HepG2 (cell line): ENCODE results near the gene TMEM165. TPM values are rescaled to one million over a fixed set of nuclear protein-coding genes. Genes with fewer than 3 reads are reported as not detected.

Experiments used
- ATAC-seq: fragments of 200-7000 bp; cut with Tn5 transposase; 3 replicates; pipeline ENCODE4 v1.9.1; 2020; ENCODE audit warnings: mild to moderate bottlenecking, moderate library complexity
- BruUV-seq: library from RNA; stranded (reverse); fragments of 400-500 nt; replicated peaks from 2 replicates; lab custom pipeline; 2021; lab: Mats Ljungman, UMichigan
- CTCF ChIA-PET: fragments of 300-600 bp; formaldehyde crosslinking; extraction: SDS; loops from one replicate; lab custom pipeline; 2021; ENCODE audit warnings: low total read pairs, inconsistent platforms, low intra/inter-chr PET ratio; lab: Yijun Ruan, JAX
- POLR2A ChIA-PET: fragments of 350-600 bp; sonication (Branson Sonifier 250); formaldehyde crosslinking; loops from one replicate; lab custom pipeline; 2020; ENCODE audit warnings: antibody characterized with exemption, inconsistent platforms; lab: Yijun Ruan, JAX
- DNase-seq: peaks from one replicate; pipeline ENCODE4 v3.0.0-alpha.2; 2015; ENCODE audit warnings: low spot score
- FAIRE-seq: peaks from 3 replicates; lab custom pipeline; 2011; peaks lifted over from hg19 to GRCh38; lab: Jason Lieb, UNC
- H2AFZ ChIP-seq: one replicate; pipeline ENCODE4 v1.6.1; 2011; ENCODE audit warnings: low read length, inconsistent platforms
- H3K27ac ChIP-seq: fragments of 300-600 bp; 3 replicates; pipeline ENCODE4 v1.8.0; 2011; ENCODE audit warnings: mixed run types, mild to moderate bottlenecking, mixed read lengths, low read length, inconsistent platforms; ENCODE audit not compliant: insufficient read depth; ENCODE audit errors: extremely low read length
- H3K27me3 ChIP-seq, 2 experiments: fragments of 200-600 bp in 1 of 2; 2 replicates in 1 of 2; 3 replicates in 1 of 2; pipeline versions ENCODE4 v1.6.0 to v1.8.0; 2011; ENCODE audit warnings: low read length in 2 of 2, mild to moderate bottlenecking in 2 of 2, moderate library complexity in 2 of 2, inconsistent platforms in 1 of 2; ENCODE audit not compliant: insufficient read depth in 2 of 2, control insufficient read depth in 1 of 2
- H3K36me3 ChIP-seq, 2 experiments: fragments of 200-600 bp in 1 of 2; replicated peaks in 1 of 2; 2 replicates in 1 of 2; 3 replicates in 1 of 2; pipeline versions ENCODE4 v1.5.1 to v1.8.0; 2011; ENCODE audit warnings: low read length in 2 of 2, inconsistent platforms in 1 of 2; ENCODE audit not compliant: insufficient read depth in 2 of 2, control insufficient read depth in 1 of 2
- H3K4me1 ChIP-seq: 2 replicates; pipeline ENCODE4 v1.5.1; 2012; ENCODE audit warnings: low read length, inconsistent platforms; ENCODE audit not compliant: insufficient read depth
- H3K4me2 ChIP-seq: 2 replicates; pipeline ENCODE4 v1.6.0; 2011; ENCODE audit warnings: low read depth, low read length, inconsistent platforms
- H3K4me3 ChIP-seq, 3 experiments: fragments of 200-600 bp in 1 of 3; sonication (generic), shearing (Covaris generic) in 1 of 3; replicated peaks in 1 of 3; 2 replicates each; pipeline ENCODE4 v1.5.1; 2011 to 2016; ENCODE audit warnings: low read length in 3 of 3, inconsistent platforms in 2 of 3, low read depth in 2 of 3, mild to moderate bottlenecking in 2 of 3, control low read depth in 1 of 3, mixed read lengths in 1 of 3; ENCODE audit not compliant: insufficient read depth in 1 of 3
- H3K79me2 ChIP-seq: one replicate; pipeline ENCODE4 v1.6.1; 2011; ENCODE audit warnings: low read length, inconsistent platforms; ENCODE audit not compliant: insufficient read depth
- H3K9ac ChIP-seq: 2 replicates; pipeline ENCODE4 v1.6.0; 2011; ENCODE audit warnings: mild to moderate bottlenecking, low read depth, low read length, inconsistent platforms; ENCODE audit not compliant: insufficient read depth
- H3K9me3 ChIP-seq: 2 replicates; pipeline ENCODE4 v1.5.1; 2012; ENCODE audit warnings: mild to moderate bottlenecking, low read length
- H4K20me1 ChIP-seq: 2 replicates; pipeline ENCODE4 v1.6.0; 2011; ENCODE audit warnings: inconsistent platforms, mild to moderate bottlenecking, low read length, moderate library complexity; ENCODE audit not compliant: insufficient read depth
- FOXA3 ChIP-seq: IDR thresholded peaks from 2 replicates; pipeline ENCODE4 v1.6.1; 2016; ENCODE audit warnings: missing genetic modification reagents, missing compliant biosample characterization
- MTERF4 ChIP-seq: sonication (generic); formaldehyde crosslinking; IDR thresholded peaks from 2 replicates; pipeline ENCODE4 v1.8.0; 2023; ENCODE audit warnings: mild to moderate bottlenecking, missing genetic modification reagents
- NONO ChIP-seq, 2 experiments: fragments of 450-650 bp in 1 of 2; sonication (generic) in 1 of 2; formaldehyde crosslinking in 1 of 2; IDR thresholded peaks in 1 of 2; conservative IDR thresholded peaks in 1 of 2; 2 replicates each; pipeline versions ENCODE4 v1.6.1 to v1.8.0; 2017 to 2022; ENCODE audit warnings: mild to moderate bottlenecking in 1 of 2, missing genetic modification reagents in 1 of 2, moderate library complexity in 1 of 2
- RBFOX2 ChIP-seq: fragments of 200-400 bp; formaldehyde crosslinking; IDR thresholded peaks from 2 replicates; pipeline ENCODE4 v1.6.1; 2017; ENCODE audit warnings: low read depth, mild to moderate bottlenecking, low read length
- RBM39 ChIP-seq: fragments of 200-400 bp; formaldehyde crosslinking; IDR thresholded peaks from one replicate; pipeline ENCODE4 v1.6.1; 2018; ENCODE audit warnings: antibody characterized with exemption, mild to moderate bottlenecking, low read depth, low read length; ENCODE audit not compliant: poor library complexity, severe bottlenecking
- SAP130 ChIP-seq: IDR thresholded peaks from 2 replicates; pipeline ENCODE4 v1.6.1; 2016; ENCODE audit warnings: low read depth
- WGBS: methylation state at CpG from one replicate; pipeline ENCODE4 v1.1.6; 2017; ENCODE audit warnings: low lambda C conversion rate; 5-methylcytosine and 5-hydroxymethylcytosine counted together
- in situ Hi-C: cut with HindIII; loops from 2 replicates; pipeline ENCODE4 v1.10.0; 2017; ENCODE audit warnings: low pct_unique_long_range_greater_than_20kb; ENCODE audit not compliant: extremely low pct_ligation_motif_present
- intact Hi-C: fragments of 100-400 bp; cut with micrococcal nuclease; formaldehyde crosslinking; loops from one replicate; pipeline ENCODE4 v1.10.0; 2022; ENCODE audit not compliant: unreplicated experiment
- polyA plus RNA-seq, 8 experiments: library from polyadenylated mRNA; depleted of rRNA in 3 of 8; stranded (reverse) in 7 of 8; unstranded in 1 of 8; fragments of >200 nt; fragmentation: Illumina TruSeq in 4 of 8; extraction: Trizol in 4 of 8; gene quantifications; 2 replicates each; pipeline versions ENCODE4 v1.2.1 to v1.2.3, GENCODE V29; 2011 to 2016; ENCODE audit warnings: low read depth in 4 of 8, missing spikeins in 1 of 8, mixed read lengths in 1 of 8; ENCODE audit not compliant: insufficient read depth in 1 of 8
- total RNA-seq, 5 experiments: library from RNA; depleted of rRNA; stranded (reverse); fragments of >200 nt; fragmentation: Illumina TruSeq; extraction: Trizol; gene quantifications; 2 replicates each; pipeline ENCODE4 v1.2.3, GENCODE V29; 2016; ENCODE audit warnings: low read depth in 1 of 5

TMEM165 gene
- total and polyA plus RNA-seq, 2 of the 13 experiments (the other 11 are each of a cell fraction or from before 2014, with no cell fraction given) = 54.6 to 103 TPM

- Histone ChIP-seq H2AFZ (no peak overlapping the region), H4K20me1 (peaks cover 20% of the 10 kb centered on the region), H3K79me2 (peaks cover 46% of the 10 kb centered on the region), H3K9me3 (no peaks in the 10 kb centered on the region), H3K4me1 (peaks cover 48% of the 10 kb centered on the region), H3K4me2 (peak overlapping the region; percentile 77), H3K27ac (peak overlapping the region; percentile 80), H3K36me3 (peaks cover 0 to 8% of the 10 kb centered on the region in 2 experiments; a peak in 2 of 5 replicates), H3K9ac (peak overlapping the region; percentile 84), H3K27me3 (no peaks in the 10 kb centered on the region; a peak in 2 of 5 replicates), H3K4me3 (peak overlapping the region; percentile 84 to 98 (median 91))
- DNase-seq (no peak), FAIRE-seq (no peak), ATAC-seq (no peak)
- TF ChIP-seq MTERF4 (no peak), FOXA3 (CRISPR knock-in tag) (peak; percentile 32; the same call in 1 of the 2 replicates), RBM39 (no peak)
- BruUV-seq = no TSS peak
- in situ Hi-C loops (loop anchor here (25.0 kb wide), 1 partner anchor 464 kb away; the partner anchor contains the start of gene EXOC1), intact Hi-C loops (loop anchor here (5.0 kb wide), 1 partner anchor 34 kb away; no protein-coding TSS in a partner anchor)
- CTCF ChIA-PET = no interaction called here
- WGBS = 32% methylated on average over 1 of the region's 1 CpG
- POLR2A ChIA-PET = interaction anchor here (1.8 kb wide), 1 partner anchor 31 kb away, joined by 5 read pairs; no protein-coding TSS in a partner anchor
These were observed 2.7 kb downstream of the TMEM165 start for GRCh38 chr4:55398461-55398860.

GRCh38 chr4:55398966-55399365 lies 3.2 kb downstream of the TMEM165 start:
- peak; percentile 10 for DNase-seq
- ATAC-seq = no peak
- Histone ChIP-seq H3K4me2 (peak overlapping the region; percentile 77), H3K4me3 (peak overlapping the region; percentile 8 to 98 (median 30); a peak in 4 of 6 replicates), H3K9me3 (no peaks in the 10 kb centered on the region), H2AFZ (no peak overlapping the region), H4K20me1 (peaks cover 20% of the 10 kb centered on the region), H3K79me2 (peaks cover 49% of the 10 kb centered on the region), H3K27ac (peak overlapping the region; percentile 80), H3K9ac (peak overlapping the region; percentile 84; the same call in 1 of the 2 replicates), H3K4me1 (peaks cover 43% of the 10 kb centered on the region), H3K27me3 (no peaks in the 10 kb centered on the region; a peak in 2 of 5 replicates), H3K36me3 (peaks cover 2 to 8% of the 10 kb centered on the region in 2 experiments; a peak in 2 of 5 replicates)
- BruUV-seq = no TSS peak
- POLR2A ChIA-PET = interaction anchor here (1.8 kb wide), 1 partner anchor 32 kb away, joined by 5 read pairs; no protein-coding TSS in a partner anchor
- TF ChIP-seq NONO (IDR thresholded peaks at IDR 0.05) = no peak
- TF ChIP-seq NONO (CRISPR knock-in tag; conservative IDR thresholded peaks at IDR 0.05) = no peak
- 0 out of 2 replicates have a peak, but pooled peaks have one; percentile 20 for TF ChIP-seq RBFOX2
- TF ChIP-seq SAP130 (CRISPR knock-in tag) = peak; percentile 10; the same call in 1 of the 2 replicates
- in situ Hi-C loops = loop anchor here (25.0 kb wide), 1 partner anchor 463 kb away; the partner anchor contains the start of gene EXOC1
- intact Hi-C loops = loop anchor here (5.0 kb wide), 1 partner anchor 33 kb away; no protein-coding TSS in a partner anchor
- 61% methylated on average over 3 of the region's 3 CpGs for WGBS
- CTCF ChIA-PET = no interaction called here
- FAIRE-seq = no peak
